CD4-positive, alpha-beta T cell treated with Interferon alpha-2 for 1 hour (primary cell): ENCODE results near the gene NFATC4.

Source experiments
- DNase-seq, 2 donors: peaks; one replicate each; pipeline ENCODE4 v3.0.0-alpha.2; 2020 to 2022

Gene NFATC4

DNA sequence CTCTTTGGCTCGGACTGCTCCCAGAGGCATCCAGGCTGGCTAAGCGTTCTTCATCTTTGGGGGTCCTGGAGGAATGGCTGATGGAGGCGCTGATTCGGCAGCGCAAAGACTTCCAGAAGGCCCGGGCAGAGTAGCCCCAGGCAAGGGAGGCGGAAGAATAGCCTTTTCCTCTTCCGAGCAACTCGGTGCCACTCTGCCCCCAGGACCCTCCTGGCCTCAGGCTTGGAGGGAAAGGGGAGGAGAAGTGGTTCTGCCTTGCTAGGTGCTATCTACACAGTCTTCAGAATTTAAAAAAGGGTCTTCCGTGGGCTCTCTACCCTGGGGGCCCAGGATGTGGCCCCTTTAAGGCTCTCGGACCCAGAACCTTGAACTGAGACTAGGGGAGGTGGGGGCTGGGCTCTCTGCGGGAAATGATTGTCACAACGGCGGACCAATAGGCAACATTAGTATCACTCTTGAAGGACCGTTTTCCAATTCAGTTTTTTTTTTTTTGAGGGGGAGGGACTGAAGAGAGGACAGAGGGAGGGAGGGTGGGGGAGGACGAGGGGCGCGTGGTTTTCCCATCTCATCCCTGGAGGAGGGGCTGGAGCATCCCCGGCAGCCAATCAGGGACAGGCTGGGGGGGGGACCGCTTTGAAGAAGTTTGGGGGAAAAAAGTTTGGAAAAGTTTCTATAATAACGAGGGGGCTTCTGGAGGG lies at the start of gene NFATC4:
Gene NFATC4, plus strand, starts transcription at position 671 of the 698 bp plus-strand sequence. CDS start 157 bp downstream, outside the sequence.
- no peak for DNase-seq

- DNase-seq: no peak
Observed at GRCh38 chr14:24321212-24321975, 46.6 kb upstream of the NFATC4 start.

- DNase-seq: no peak
Observed at GRCh38 chr14:24322672-24323071, 45.3 kb upstream of the NFATC4 start.

- no peak for DNase-seq
Observed at GRCh38 chr14:24323341-24323740, 44.6 kb upstream of the NFATC4 start.

DNA sequence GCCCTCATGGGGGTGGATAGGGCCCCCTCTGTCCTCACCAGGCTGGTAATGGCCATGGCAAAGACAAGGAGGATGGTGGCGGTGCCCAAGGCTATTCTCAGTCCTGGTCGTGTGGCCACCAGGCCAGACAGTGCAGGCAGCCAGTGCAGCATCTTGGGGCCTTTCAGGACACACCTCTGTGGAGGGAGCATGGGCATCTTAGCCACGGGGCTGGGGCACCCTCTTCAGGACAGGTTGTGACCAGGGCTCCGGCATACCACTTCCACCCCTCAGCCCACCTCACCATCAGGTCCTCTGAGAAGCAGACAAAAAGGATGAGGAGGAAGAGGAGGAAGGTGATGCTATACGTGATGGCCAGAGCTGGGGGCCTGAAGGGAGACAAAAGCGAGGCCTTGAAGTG lies 44.0 kb upstream of the NFATC4 start:
- DNase-seq: no peak

DNA sequence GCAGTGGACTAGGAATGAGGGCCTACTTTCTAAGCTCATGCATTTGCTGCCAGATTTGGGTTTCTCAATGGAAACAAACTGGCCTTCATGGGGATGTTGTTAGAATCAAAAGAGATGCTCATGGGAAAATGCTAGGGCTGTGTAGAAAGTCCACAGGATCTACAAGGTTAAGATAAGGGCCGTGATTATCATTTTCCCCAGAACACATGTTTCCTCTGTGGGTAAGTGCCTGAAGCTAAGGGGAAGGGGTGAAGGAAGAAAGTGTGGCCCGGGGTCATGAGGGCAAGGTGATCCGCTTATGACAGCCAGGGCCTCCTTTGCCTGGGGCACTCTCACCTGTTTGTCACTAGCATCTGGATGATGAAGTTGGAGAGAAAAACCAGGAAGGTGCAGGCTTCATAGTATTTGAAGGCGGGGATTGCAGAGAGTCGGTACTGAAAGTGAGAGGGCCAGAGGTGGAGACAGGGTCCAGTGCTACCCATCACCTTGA lies 42.9 kb upstream of the NFATC4 start:
- no peak for DNase-seq

GRCh38 chr14:24325963-24326362 lies 42.0 kb upstream of the NFATC4 start:
- DNase-seq: no peak

GRCh38 chr14:24327303-24327702 lies 40.7 kb upstream of the NFATC4 start:
- no peak for DNase-seq

DNA sequence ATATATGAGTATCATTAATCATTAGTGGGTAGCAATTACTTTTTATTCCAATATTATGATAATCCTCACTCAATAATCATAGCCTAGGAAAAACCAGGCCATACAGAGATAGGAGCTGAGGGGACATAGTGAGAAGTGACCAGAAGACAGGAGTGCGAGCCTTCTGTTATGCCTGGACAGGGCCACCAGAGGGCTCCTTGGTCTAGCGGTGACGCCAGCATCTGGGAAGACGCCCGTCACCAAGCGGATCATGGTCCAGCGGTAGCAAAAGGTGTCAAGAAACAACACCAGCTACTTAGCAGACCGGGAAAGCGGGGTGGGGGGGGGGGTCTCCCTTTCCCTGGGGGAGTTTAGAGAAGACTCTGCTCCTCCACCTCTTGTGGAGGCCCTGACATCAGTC lies 40.1 kb upstream of the NFATC4 start:
- peak; percentile 36 to 39 for DNase-seq

GRCh38 chr14:24329073-24329663 lies 38.8 kb upstream of the NFATC4 start:
- no peak for DNase-seq

GRCh38 chr14:24329736-24330135 lies 38.2 kb upstream of the NFATC4 start:
- DNase-seq: peak; percentile 79 to 80

GRCh38 chr14:24330973-24331674 lies 36.9 kb upstream of the NFATC4 start:
- DNase-seq: no peak

- DNase-seq: no peak
Observed at GRCh38 chr14:24331731-24332267, 36.2 kb upstream of the NFATC4 start.

GRCh38 chr14:24332268-24332993 lies 35.6 kb upstream of the NFATC4 start:
- peak; percentile 90 to 93 for DNase-seq

GRCh38 chr14:24334431-24335291 lies 33.3 kb upstream of the NFATC4 start, which contains the start of gene ADCY4:
TSS of gene ADCY4 (minus strand) at chr14:24335071. CDS start at chr14:24334652, 419 bp downstream.
- DNase-seq: no peak

DNA sequence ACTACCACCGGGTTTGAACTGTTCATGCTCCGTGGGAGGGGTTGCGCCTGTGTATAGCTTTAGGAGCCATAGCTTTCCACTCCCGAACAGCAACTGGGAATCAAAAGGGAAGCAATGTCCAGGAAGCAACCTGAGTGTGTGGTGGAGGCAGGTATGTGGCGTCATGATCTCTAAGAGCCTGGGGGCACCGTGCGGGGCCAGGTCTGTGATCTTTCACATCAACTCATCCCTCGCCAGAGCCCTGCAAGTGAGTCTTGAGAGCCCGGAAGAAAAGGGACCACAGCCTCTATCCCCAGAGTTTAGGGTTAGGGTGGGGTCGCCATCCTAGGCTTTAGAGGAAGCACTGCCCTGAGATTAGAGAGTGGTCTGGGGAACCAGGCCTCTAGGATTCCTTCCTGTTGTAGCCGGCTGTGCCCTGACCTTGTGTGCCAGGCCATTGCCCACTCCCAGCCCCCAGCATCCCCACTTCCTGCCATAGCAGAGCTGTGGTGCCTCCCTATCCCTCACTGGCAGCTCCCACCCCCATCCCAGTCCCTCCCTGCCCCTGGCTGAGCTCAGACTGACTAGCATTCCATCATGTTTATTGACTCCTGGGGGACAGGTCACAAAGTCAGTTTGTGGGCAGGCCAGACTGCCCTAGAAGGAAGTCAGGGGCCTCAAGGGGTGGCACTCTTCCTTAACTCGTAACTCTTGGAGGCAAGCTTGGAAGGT lies 32.4 kb upstream of the NFATC4 start:
- no peak for DNase-seq

GRCh38 chr14:24337144-24337823 lies 30.7 kb upstream of the NFATC4 start:
- DNase-seq: no peak

DNA sequence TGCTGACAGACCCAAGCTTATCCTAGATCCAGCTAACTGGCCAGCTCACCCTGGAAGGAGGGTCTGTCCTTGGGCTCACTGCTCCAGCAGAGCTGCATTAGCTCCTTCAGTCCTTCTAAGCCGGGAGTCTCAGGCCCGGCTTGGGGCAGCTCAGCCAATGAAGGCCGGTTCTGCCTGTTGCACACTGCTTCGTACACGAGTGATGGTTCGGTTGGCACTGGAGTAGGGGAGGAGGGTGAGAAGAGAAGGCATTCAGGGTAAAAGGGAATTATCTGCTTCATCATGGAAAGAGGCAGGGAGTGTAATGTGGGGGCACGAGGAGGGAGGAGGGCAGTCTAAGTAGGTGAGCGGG lies 30.2 kb upstream of the NFATC4 start:
- DNase-seq: no peak

- DNase-seq: no peak
Observed at GRCh38 chr14:24338843-24339242, 29.1 kb upstream of the NFATC4 start.
